RPMI7951 (cell line): ENCODE measurements around the gene ARHGEF4. TPM values are rescaled to one million over a fixed set of nuclear protein-coding genes. Genes with fewer than 3 reads are reported as not detected.
"Not testable (repeated sequence)": the region's sequence is repeated elsewhere in the genome, so short reads cannot be mapped to it uniquely, and the experiment has no call there.

Experiments
- DNase-seq: peaks from one replicate; pipeline ENCODE4 v3.0.0-alpha.2; 2012; ENCODE audit warnings: low read depth
- total RNA-seq: library from RNA; depleted of rRNA; stranded (reverse); fragments of >200 nt; shearing (Covaris generic); gene quantifications from 2 replicates; pipeline ENCODE4 v1.2.3, GENCODE V29; 2014

Gene ARHGEF4
- total RNA-seq, 1 experiment from 2014 or later, result 2.2 TPM

GRCh38 chr2:131050896-131051295, 214.2 kb downstream of the ARHGEF4 start:
- no peak for DNase-seq

- no peak for DNase-seq
These were observed 216.1 kb downstream of the ARHGEF4 start for GRCh38 chr2:131052741-131053263.

GRCh38 chr2:131054488-131054887, 217.8 kb downstream of the ARHGEF4 start:
- DNase-seq, result no peak

- no peak for DNase-seq
These were observed 218.7 kb downstream of the ARHGEF4 start for GRCh38 chr2:131055169-131056065.

- DNase-seq, result no peak
These were observed 219.7 kb downstream of the ARHGEF4 start for GRCh38 chr2:131056204-131056931.

GRCh38 chr2:131056932-131057287, 220.2 kb downstream of the ARHGEF4 start:
- no peak for DNase-seq

GRCh38 chr2:131058214-131058843, 221.6 kb downstream of the ARHGEF4 start:
- DNase-seq, result no peak

- no peak for DNase-seq
These were observed 222.2 kb downstream of the ARHGEF4 start for GRCh38 chr2:131058920-131059319.

GRCh38 chr2:131063501-131064283, 227.0 kb downstream of the ARHGEF4 start:
- DNase-seq, result no peak

GRCh38 chr2:131064589-131065512, 228.1 kb downstream of the ARHGEF4 start:
- no peak for DNase-seq

GRCh38 chr2:131067465-131068125, 230.9 kb downstream of the ARHGEF4 start:
- no peak for DNase-seq

- not testable (repeated sequence) for DNase-seq
These were observed 231.5 kb downstream of the ARHGEF4 start for GRCh38 chr2:131068172-131068571.

GRCh38 chr2:131075578-131075977, 238.9 kb downstream of the ARHGEF4 start:
- not testable (repeated sequence) for DNase-seq

- no peak for DNase-seq
These were observed 240.0 kb downstream of the ARHGEF4 start for GRCh38 chr2:131076707-131077106.

- DNase-seq, result no peak
These were observed 240.6 kb downstream of the ARHGEF4 start for GRCh38 chr2:131077182-131077846.

- DNase-seq, result no peak
These were observed 241.3 kb downstream of the ARHGEF4 start for GRCh38 chr2:131077966-131078365.

- DNase-seq, result not testable (repeated sequence)
These were observed 243.2 kb downstream of the ARHGEF4 start for GRCh38 chr2:131079931-131080330.

GRCh38 chr2:131081190-131081589, 244.5 kb downstream of the ARHGEF4 start:
- DNase-seq, result no peak

GRCh38 chr2:131085646-131086045, 248.9 kb downstream of the ARHGEF4 start:
- DNase-seq, result peak; percentile 18
